WI38 (cell line): ENCODE results near the gene RNF40.

ENCODE experiments used
- H3K4me3 ChIP-seq: 2 replicates; pipeline ENCODE4 v1.5.1; 2011; ENCODE audit warnings: low read depth, mild to moderate bottlenecking, control low read depth, low read length
- CTCF ChIP-seq: IDR thresholded peaks from 2 replicates; pipeline ENCODE4 v1.5.1; 2012; ENCODE audit warnings: low read depth, mild to moderate bottlenecking, control low read depth, low read length

Gene RNF40

GRCh38 chr16:30762991-30763725, 1.0 kb downstream of the RNF40 start:
- no peak for TF ChIP-seq CTCF
- H3K4me3 ChIP-seq, result peak overlapping the region; percentile 95

- H3K4me3 ChIP-seq, result no peak overlapping the region
- TF ChIP-seq CTCF, result no peak
Observed at GRCh38 chr16:30764086-30764485, 2.0 kb downstream of the RNF40 start.

GRCh38 chr16:30764816-30765465, 2.8 kb downstream of the RNF40 start:
- no peak overlapping the region for H3K4me3 ChIP-seq
- no peak for TF ChIP-seq CTCF

DNA sequence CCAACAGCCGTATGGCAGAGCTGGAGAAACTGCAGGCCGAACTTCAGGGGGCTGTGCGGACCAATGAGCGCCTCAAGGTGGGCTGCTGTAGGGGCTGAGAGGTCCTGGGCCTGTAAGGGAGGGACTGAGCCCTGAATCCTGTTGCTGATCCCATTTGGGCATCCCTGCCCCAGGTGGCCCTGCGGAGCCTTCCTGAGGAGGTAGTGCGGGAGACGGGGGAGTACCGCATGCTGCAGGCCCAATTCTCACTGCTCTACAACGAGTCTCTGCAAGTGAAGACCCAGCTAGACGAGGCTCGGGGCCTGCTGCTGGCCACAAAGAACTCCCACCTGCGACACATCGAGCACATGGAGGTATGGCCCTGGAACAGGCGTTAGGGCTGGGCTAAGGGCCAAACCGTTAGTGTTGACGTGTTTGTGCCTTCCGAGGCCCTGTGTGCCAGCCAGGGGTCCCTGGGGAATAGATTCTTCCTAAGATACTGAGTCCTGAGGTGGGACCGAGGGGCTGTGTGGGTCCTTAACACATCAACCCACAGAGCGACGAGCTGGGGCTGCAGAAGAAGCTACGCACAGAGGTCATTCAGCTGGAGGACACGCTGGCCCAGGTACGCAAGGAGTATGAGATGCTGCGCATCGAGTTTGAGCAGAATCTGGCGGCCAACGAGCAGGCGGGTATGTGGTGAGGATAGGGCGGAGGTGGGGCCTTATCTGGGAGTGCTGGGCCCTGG, 4.2 kb downstream of the RNF40 start:
- no peak for TF ChIP-seq CTCF
- H3K4me3 ChIP-seq, result no peak overlapping the region

DNA sequence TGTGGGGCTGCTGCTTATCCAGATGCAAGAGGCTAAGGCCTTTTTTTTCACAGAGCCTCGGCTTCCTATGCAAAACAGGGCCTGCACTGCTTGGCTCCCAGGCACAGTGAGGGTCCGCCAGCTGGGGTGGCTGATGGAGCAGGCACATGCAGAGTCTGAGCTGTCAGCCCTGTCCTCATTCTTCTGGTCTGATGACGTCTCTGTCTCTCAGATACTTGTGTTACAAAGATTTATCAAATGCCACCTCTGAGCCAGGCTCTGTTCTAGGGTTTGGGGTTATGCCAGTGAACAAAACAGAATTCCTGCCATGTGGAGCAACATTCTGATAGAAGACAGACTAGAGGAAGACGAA, 4.8 kb downstream of the RNF40 start:
- no peak overlapping the region for H3K4me3 ChIP-seq
- TF ChIP-seq CTCF, result no peak

GRCh38 chr16:30767767-30768465, 5.8 kb downstream of the RNF40 start:
- no peak overlapping the region for H3K4me3 ChIP-seq
- TF ChIP-seq CTCF, result no peak
